Measurements from ENCODE around the gene CLIC4. TPM values are rescaled to one million over a fixed set of nuclear protein-coding genes. Genes with fewer than 3 reads are reported as not detected.
"Not testable (repeated sequence)": the region's sequence is repeated elsewhere in the genome, so short reads cannot be mapped to it uniquely, and the experiment has no call there.

CLIC4 gene
- total RNA-seq, 4 donors from 2014 or later: 294 to 434 (median 374) TPM

DNA sequence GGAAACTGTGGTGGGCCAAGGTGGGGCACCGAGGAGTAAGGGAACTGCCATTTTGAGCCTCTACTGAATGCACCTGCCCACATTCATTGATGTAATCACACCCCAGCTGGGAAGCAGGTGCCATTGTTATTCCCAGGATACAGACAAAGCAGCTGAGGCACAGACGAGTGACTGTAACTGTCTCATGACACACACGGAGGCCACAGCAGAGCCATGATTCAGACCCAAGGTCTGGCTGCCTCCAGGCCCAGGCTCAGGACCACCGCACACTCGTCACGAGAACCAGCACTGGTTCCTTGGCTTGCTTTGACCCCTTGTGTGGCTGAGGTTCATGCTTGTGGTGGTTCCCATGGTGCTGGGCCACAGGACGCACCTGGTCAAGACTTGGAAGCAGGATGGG, 45.6 kb upstream of the CLIC4 start:
- no peaks in the 10 kb centered on the region for H3K27me3 ChIP-seq
- H3K27ac ChIP-seq: no peak overlapping the region
- TF ChIP-seq, protein P1, sequence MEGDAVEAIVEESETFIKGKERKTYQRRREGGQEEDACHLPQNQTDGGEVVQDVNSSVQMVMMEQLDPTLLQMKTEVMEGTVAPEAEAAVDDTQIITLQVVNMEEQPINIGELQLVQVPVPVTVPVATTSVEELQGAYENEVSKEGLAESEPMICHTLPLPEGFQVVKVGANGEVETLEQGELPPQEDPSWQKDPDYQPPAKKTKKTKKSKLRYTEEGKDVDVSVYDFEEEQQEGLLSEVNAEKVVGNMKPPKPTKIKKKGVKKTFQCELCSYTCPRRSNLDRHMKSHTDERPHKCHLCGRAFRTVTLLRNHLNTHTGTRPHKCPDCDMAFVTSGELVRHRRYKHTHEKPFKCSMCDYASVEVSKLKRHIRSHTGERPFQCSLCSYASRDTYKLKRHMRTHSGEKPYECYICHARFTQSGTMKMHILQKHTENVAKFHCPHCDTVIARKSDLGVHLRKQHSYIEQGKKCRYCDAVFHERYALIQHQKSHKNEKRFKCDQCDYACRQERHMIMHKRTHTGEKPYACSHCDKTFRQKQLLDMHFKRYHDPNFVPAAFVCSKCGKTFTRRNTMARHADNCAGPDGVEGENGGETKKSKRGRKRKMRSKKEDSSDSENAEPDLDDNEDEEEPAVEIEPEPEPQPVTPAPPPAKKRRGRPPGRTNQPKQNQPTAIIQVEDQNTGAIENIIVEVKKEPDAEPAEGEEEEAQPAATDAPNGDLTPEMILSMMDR (IDR thresholded peaks at IDR 0.05): no peak
- TF ChIP-seq POLR2A (IDR thresholded peaks at IDR 0.05): no peak
- intact Hi-C loops (cut with DNase I; ENCODE audit: low total_unique reads): no loop called here
- no peaks in the 10 kb centered on the region for H3K36me3 ChIP-seq
- H3K4me1 ChIP-seq: peaks cover 0 to 4% of the 10 kb centered on the region in 2 donors
- no peak overlapping the region for H3K4me3 ChIP-seq
- no peak for DNase-seq
- no peaks in the 10 kb centered on the region for H3K9me3 ChIP-seq

DNA sequence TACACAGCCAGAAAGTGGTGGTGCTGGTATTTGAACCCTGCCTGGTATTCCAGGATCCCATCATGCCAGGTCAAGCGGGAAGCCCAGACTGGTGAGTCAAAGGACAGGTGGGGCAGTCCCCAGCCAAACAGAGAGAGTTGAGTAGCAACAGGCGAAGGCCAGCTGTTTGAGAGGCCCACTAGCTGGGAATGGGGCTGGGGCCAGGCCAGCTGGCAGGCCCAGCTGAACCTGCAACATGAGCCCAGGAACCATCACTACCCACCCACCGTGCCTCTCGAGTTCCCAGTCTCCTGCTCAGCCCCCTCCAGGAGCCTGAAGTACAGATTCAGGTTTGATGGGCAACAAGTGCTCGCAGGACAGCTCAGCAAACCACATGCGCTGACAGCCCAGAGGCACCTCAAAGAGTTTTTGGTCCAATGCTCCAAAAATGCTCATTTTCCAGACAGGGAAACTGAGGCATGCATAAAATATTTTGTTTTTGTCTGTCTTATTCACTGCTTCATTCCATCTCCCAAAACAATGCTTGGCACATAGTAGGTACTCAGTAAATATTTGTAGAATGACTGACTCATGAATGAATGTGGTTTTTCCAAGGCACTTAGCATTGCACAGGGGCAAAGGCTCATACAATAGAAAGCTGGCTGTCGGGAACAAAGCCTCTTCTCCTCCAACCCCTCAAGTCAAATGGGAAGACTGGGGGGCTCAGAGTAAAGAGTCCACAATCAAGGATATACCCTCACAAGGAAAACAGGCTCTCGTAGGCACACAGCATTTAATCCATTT, 42.5 kb upstream of the CLIC4 start:
- no peak overlapping the region for H3K27ac ChIP-seq
- intact Hi-C loops (cut with DNase I; ENCODE audit: low total_unique reads): no loop called here
- TF ChIP-seq, protein P1 (IDR thresholded peaks at IDR 0.05): no peak
- no peak for TF ChIP-seq POLR2A (IDR thresholded peaks at IDR 0.05)

DNA sequence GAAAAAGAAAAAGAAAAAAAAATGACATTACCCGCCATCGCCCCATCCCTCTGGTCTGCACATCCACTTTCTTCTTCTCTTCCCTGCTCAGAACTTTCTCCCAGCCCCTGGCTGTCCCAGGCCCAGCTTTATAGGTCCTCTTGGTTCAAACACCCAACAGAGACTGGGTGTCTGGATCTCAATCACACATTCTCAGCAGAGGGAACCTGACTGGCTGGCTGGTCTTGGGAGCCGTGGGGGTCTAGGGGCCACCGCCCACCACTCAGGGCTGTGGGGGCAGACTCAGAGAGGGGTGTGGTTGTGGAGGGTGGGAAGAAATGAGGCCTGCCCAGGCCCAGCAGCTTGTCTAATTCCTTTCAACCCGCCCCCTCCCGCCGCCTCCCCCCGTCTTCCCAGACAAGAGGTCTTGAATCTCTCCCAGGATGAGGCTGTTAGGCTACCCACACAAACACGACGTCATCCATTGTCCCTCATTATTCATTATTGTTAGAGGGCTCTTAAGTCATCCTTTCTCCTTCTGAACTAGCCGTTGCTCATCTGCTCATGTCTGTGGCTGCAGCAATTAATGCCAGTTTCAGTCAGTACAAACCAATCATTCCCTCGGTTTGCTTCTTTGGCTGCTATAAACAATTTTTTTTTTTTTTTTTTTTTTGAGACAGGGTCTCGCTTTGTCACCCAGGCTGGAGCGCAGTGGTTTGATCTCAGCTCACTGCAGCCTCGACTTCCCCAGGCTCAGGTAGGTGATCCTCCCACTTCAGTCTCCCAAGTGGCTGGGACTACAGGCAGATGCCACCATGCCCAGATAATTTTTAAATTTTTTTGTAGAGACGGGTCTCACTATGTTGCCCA, 40.6 kb upstream of the CLIC4 start:
- TF ChIP-seq, protein P1 (IDR thresholded peaks at IDR 0.05): no peak
- no peak for TF ChIP-seq POLR2A (IDR thresholded peaks at IDR 0.05)
- H3K9me3 ChIP-seq: no peaks in the 10 kb centered on the region
- DNase-seq: peak in 1 of 2 donors; percentile 34
- no peak overlapping the region for H3K4me3 ChIP-seq
- no peaks in the 10 kb centered on the region for H3K4me1 ChIP-seq
- intact Hi-C loops (cut with DNase I; ENCODE audit: low total_unique reads): no loop called here
- H3K27ac ChIP-seq: peak overlapping the region; percentile 69 to 81
- H3K36me3 ChIP-seq: no peaks in the 10 kb centered on the region
- no peaks in the 10 kb centered on the region for H3K27me3 ChIP-seq

More for the DNA sequence above, 42.5 kb upstream of the CLIC4 start:
- DNase-seq: no peak
- no peaks in the 10 kb centered on the region for H3K4me1 ChIP-seq
- H3K9me3 ChIP-seq: no peaks in the 10 kb centered on the region
- no peak overlapping the region for H3K4me3 ChIP-seq
- H3K36me3 ChIP-seq: no peaks in the 10 kb centered on the region
- no peaks in the 10 kb centered on the region for H3K27me3 ChIP-seq

DNA sequence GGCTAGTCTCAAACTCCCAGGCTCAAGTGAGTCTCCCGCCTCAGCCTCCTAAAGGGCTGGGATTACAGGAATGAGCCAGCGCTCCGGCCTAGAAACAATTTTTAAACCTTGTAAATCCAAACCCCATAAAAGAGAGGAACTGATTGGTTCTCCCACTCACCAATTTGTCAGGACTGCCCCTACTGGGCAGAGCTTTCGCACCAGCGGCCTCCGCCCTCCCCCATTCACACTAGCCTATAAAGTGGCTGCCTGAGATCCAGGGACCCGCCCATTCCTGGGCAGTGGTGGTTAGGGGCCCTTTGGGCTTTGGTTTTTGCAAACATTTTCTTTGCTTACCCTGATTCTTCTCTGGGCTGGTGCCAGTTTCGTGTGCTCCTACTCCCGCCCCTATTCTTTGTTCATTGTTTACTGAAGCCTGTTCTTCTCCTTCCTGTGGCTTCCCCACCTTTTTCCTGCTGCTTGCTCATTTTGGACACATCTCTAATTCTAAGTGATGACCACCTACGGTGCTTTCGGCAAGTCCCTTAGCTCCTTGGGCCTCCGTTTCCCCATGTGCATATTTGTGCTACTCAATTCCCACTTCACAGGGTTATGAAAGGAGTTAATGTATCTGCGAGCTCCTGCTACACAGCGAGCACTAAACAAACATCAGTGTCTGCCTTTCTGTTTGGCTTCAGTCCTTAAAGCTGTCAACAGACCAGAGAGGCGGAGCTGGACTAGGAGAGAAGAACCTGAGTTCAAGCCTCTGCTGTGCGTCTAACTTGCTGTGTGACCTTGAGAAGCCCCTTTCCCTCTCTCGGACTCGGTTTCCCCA, 39.8 kb upstream of the CLIC4 start:
- intact Hi-C loops (cut with DNase I; ENCODE audit: low total_unique reads): no loop called here
- Histone ChIP-seq H3K9me3 (no peaks in the 10 kb centered on the region), H3K36me3 (no peaks in the 10 kb centered on the region), H3K27ac (peak overlapping the region; percentile 69 to 81), H3K4me1 (no peaks in the 10 kb centered on the region), H3K4me3 (no peak overlapping the region), H3K27me3 (no peaks in the 10 kb centered on the region)
- peak; percentile 69 to 81 for DNase-seq
- no peak for TF ChIP-seq POLR2A (IDR thresholded peaks at IDR 0.05)
- TF ChIP-seq, protein P1 (IDR thresholded peaks at IDR 0.05): peak in 1 of 4 experiments; percentile 6

DNA sequence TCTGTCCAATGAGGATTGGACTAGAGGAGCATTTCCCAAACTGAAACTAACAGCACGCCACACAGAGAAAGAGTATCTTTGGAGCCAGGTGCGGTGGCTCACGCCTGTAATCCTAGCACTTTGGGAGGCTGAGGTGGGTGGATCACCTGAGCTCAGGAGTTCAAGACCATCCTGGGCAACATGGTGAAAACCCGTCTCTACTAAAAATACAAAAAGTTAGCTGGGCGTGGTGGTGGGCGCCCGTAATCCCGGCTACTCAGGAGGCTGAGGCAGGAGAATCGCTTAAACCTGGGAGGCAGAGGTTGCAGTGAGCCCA, 39.2 kb upstream of the CLIC4 start:
- H3K4me3 ChIP-seq; H3K4me1 ChIP-seq; H3K27me3 ChIP-seq; H3K9me3 ChIP-seq; DNase-seq; H3K36me3 ChIP-seq; intact Hi-C loops (cut with DNase I; ENCODE audit: low total_unique reads): not testable (repeated sequence)
- H3K27ac ChIP-seq: peak overlapping the region; percentile 69 to 81
